ENCODE measurements around the gene PARP3.

PARP3 gene

GRCh38 chr3:51934139-51934850, 7.9 kb upstream of the PARP3 start:
- DNase-seq = no peak

GRCh38 chr3:51934991-51935885, 6.9 kb upstream of the PARP3 start:
- DNase-seq = no peak

GRCh38 chr3:51935886-51936755, 6.0 kb upstream of the PARP3 start:
- DNase-seq = no peak

GRCh38 chr3:51937014-51937413, 5.1 kb upstream of the PARP3 start:
- no peak for DNase-seq

- no peak for DNase-seq
Measured at GRCh38 chr3:51937611-51938450, 4.3 kb upstream of the PARP3 start.

GRCh38 chr3:51938780-51939425, 3.3 kb upstream of the PARP3 start:
- DNase-seq = no peak

GRCh38 chr3:51940648-51941462, 1.3 kb upstream of the PARP3 start:
- no peak for DNase-seq

GRCh38 chr3:51941463-51941797, 733 bp upstream of the PARP3 start:
- no peak for DNase-seq

GRCh38 chr3:51942603-51943450, 664 bp downstream of the PARP3 start:
- DNase-seq = no peak

- no peak for DNase-seq
Measured at GRCh38 chr3:51943451-51944391, 1.6 kb downstream of the PARP3 start.

GRCh38 chr3:51944451-51945021, 2.4 kb downstream of the PARP3 start:
- no peak for DNase-seq

- no peak for DNase-seq
Measured at GRCh38 chr3:51945031-51945840, 3.1 kb downstream of the PARP3 start.

- no peak for DNase-seq
Measured at GRCh38 chr3:51945926-51946705, 4.0 kb downstream of the PARP3 start.

GRCh38 chr3:51946796-51947195, 4.6 kb downstream of the PARP3 start:
- DNase-seq = no peak

- no peak for DNase-seq
Measured at GRCh38 chr3:51947215-51947900, 5.2 kb downstream of the PARP3 start.

GRCh38 chr3:51948016-51948580, 5.9 kb downstream of the PARP3 start:
- no peak for DNase-seq
